MM.1S (cell line): ENCODE measurements around the gene PRR13.

Experiments
- DNase-seq: peaks from one replicate; pipeline ENCODE4 v3.0.0-alpha.2; 2015
- H2AFZ ChIP-seq: fragments of 300-600 bp; sonication (generic); 2 replicates; pipeline ENCODE4 v1.6.0; 2016; ENCODE audit warnings: antibody characterized with exemption, low read length
- H3F3A ChIP-seq: fragments of 300-600 bp; sonication (generic); 2 replicates; pipeline ENCODE4 v1.6.1; 2016; ENCODE audit warnings: mild to moderate bottlenecking, antibody characterized with exemption, low read length, moderate library complexity, mixed read lengths; ENCODE audit not compliant: insufficient read depth
- H3K27ac ChIP-seq: fragments of 300-600 bp; sonication (generic); 2 replicates; pipeline ENCODE4 v1.5.1; 2016; ENCODE audit warnings: mild to moderate bottlenecking, low read length
- H3K27me3 ChIP-seq: fragments of 300-600 bp; sonication (generic); replicated peaks from 2 replicates; pipeline ENCODE4 v1.6.0; 2016; ENCODE audit warnings: low read length; ENCODE audit not compliant: insufficient read depth
- H3K36me3 ChIP-seq: fragments of 300-600 bp; sonication (generic); replicated peaks from 2 replicates; pipeline ENCODE4 v1.6.1; 2016; ENCODE audit warnings: mild to moderate bottlenecking, low read length, mixed read lengths; ENCODE audit not compliant: insufficient read depth
- H3K4me1 ChIP-seq: fragments of 300-600 bp; sonication (generic); 2 replicates; pipeline ENCODE4 v1.6.1; 2016; ENCODE audit warnings: low read length, mixed read lengths
- H3K4me2 ChIP-seq: fragments of 300-600 bp; sonication (generic); 2 replicates; pipeline ENCODE4 v1.6.0; 2016; ENCODE audit warnings: low read depth, low read length
- H3K4me3 ChIP-seq: fragments of 300-600 bp; sonication (generic); 2 replicates; pipeline ENCODE4 v1.5.1; 2016; ENCODE audit warnings: low read length, mixed read lengths
- H3K79me2 ChIP-seq: fragments of 300-600 bp; sonication (generic); 2 replicates; pipeline ENCODE4 v1.6.1; 2016; ENCODE audit warnings: mixed run types, low read length, mixed read lengths
- H3K9ac ChIP-seq: fragments of 300-600 bp; sonication (generic); 2 replicates; pipeline ENCODE4 v1.6.1; 2016; ENCODE audit warnings: low read length, mixed read lengths
- H3K9me2 ChIP-seq: fragments of 300-600 bp; sonication (generic); replicated peaks from 2 replicates; pipeline ENCODE4 v1.6.1; 2016; ENCODE audit warnings: mild to moderate bottlenecking, low read length, mixed read lengths; ENCODE audit not compliant: insufficient read depth
- H3K9me3 ChIP-seq: fragments of 300-600 bp; sonication (generic); replicated peaks from 2 replicates; pipeline ENCODE4 v1.6.1; 2016; ENCODE audit warnings: mild to moderate bottlenecking, low read length, mixed read lengths; ENCODE audit not compliant: insufficient read depth
- H4K20me1 ChIP-seq: fragments of 300-600 bp; sonication (generic); 2 replicates; pipeline ENCODE4 v1.6.1; 2016; ENCODE audit warnings: mild to moderate bottlenecking, low read length, moderate library complexity, mixed read lengths; ENCODE audit not compliant: insufficient read depth
- EZH2 ChIP-seq: fragments of 300-600 bp; sonication (generic); optimal IDR thresholded peaks from 2 replicates; pipeline ENCODE3; 2017; ENCODE audit warnings: low read depth, mild to moderate bottlenecking, antibody characterized with exemption, low read length, mixed read lengths
- EZH2phosphoT487 ChIP-seq: fragments of 300-600 bp; sonication (generic); IDR thresholded peaks from 2 replicates; pipeline ENCODE4 v1.6.1; 2018; ENCODE audit warnings: antibody characterized with exemption, low read length
- TF ChIP-seq, protein P1 (sequence below): fragments of 300-600 bp; sonication (generic); IDR thresholded peaks from 2 replicates; pipeline ENCODE4 v1.5.1; 2016; ENCODE audit warnings: antibody characterized with exemption, low read length, mixed read lengths

Gene PRR13

DNA sequence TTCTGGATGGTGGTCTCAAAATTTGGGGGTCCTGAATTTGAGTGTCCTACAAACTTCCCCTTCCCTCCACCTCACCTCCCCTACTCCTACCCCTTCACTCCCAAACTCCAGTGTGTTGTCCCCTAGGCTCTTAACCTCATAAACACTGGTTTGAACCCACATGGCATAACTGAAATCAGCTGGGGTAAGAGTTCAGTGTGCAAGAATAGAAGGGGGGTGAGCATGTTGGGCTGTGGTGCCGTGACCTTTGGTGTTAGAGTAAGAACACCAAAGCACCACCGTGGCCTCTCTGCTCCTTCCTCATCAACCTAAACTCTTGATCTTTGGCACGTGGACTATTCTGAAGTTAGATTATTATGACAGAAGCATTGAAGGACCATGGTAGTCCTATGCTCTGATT is 21.4 kb downstream of the PRR13 start:
- Histone ChIP-seq H3K9me3 (no peaks in the 10 kb centered on the region), H3K27me3 (no peaks in the 10 kb centered on the region), H3K4me3 (peak overlapping the region; percentile 45), H2AFZ (no peak overlapping the region), H3K9me2 (no peaks in the 10 kb centered on the region), H3F3A (peaks cover 98% of the 10 kb centered on the region), H3K27ac (peak overlapping the region; percentile 94), H4K20me1 (no peaks in the 10 kb centered on the region; the same call in 1 of the 2 replicates), H3K36me3 (peaks cover 10% of the 10 kb centered on the region), H3K9ac (peak overlapping the region; percentile 65), H3K4me1 (peaks cover 82% of the 10 kb centered on the region), H3K79me2 (peaks cover 100% of the 10 kb centered on the region), H3K4me2 (peak overlapping the region; percentile 76)
- DNase-seq: peak; percentile 57
- no peak for TF ChIP-seq EZH2phosphoT487
- no peak for TF ChIP-seq EZH2
- TF ChIP-seq, protein P1, sequence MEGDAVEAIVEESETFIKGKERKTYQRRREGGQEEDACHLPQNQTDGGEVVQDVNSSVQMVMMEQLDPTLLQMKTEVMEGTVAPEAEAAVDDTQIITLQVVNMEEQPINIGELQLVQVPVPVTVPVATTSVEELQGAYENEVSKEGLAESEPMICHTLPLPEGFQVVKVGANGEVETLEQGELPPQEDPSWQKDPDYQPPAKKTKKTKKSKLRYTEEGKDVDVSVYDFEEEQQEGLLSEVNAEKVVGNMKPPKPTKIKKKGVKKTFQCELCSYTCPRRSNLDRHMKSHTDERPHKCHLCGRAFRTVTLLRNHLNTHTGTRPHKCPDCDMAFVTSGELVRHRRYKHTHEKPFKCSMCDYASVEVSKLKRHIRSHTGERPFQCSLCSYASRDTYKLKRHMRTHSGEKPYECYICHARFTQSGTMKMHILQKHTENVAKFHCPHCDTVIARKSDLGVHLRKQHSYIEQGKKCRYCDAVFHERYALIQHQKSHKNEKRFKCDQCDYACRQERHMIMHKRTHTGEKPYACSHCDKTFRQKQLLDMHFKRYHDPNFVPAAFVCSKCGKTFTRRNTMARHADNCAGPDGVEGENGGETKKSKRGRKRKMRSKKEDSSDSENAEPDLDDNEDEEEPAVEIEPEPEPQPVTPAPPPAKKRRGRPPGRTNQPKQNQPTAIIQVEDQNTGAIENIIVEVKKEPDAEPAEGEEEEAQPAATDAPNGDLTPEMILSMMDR: no peak

DNA sequence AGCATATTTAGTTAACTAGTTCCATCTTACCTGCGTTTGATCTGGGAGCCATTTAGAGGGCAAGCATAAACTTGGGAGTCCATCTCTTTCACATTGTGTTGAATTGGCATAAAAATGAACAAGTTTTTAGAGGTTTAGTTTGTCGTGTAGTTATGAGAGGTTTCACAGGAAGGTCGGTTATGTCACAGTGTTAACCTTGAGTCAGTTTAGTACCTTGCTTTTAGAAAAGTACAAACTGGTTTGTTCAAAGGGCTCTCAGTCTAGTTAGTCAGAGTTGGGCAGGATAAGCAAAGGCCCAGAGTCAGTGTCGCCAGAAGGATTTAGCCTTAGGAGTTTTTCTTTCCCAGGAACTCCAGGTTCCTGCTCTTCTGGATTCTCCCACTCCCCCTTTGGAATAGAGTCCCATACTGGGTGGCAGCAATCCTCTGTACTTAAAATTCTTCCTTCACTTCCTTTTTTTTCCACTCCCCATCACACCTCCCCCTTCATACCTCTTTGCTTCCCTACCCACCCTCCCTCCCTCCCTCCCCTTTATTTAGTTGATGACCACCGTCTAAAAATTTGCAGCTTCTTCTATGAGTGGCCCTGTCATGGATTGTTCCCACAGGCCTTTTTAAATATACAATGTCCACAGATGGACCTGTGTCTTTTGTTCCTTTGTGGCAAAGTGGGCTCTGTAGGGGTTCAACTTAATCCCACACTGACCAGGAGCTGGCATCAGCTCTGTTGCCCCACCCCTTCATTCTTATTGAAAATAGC is 22.4 kb downstream of the PRR13 start:
- Histone ChIP-seq H3K79me2 (peaks cover 100% of the 10 kb centered on the region), H3K9me2 (no peaks in the 10 kb centered on the region), H3K9ac (peak overlapping the region; percentile 65), H3F3A (peaks cover 99% of the 10 kb centered on the region), H3K4me2 (peak overlapping the region; percentile 76), H3K4me3 (peak overlapping the region; percentile 45; the same call in 1 of the 2 replicates), H3K9me3 (no peaks in the 10 kb centered on the region), H3K27me3 (no peaks in the 10 kb centered on the region), H3K4me1 (peaks cover 88% of the 10 kb centered on the region), H3K27ac (peak overlapping the region; percentile 94), H3K36me3 (peaks cover 14% of the 10 kb centered on the region), H4K20me1 (no peaks in the 10 kb centered on the region; the same call in 1 of the 2 replicates), H2AFZ (no peak overlapping the region)
- peak; percentile 51 for DNase-seq
- TF ChIP-seq, protein P1: no peak
- no peak for TF ChIP-seq EZH2
- TF ChIP-seq EZH2phosphoT487: no peak

DNA sequence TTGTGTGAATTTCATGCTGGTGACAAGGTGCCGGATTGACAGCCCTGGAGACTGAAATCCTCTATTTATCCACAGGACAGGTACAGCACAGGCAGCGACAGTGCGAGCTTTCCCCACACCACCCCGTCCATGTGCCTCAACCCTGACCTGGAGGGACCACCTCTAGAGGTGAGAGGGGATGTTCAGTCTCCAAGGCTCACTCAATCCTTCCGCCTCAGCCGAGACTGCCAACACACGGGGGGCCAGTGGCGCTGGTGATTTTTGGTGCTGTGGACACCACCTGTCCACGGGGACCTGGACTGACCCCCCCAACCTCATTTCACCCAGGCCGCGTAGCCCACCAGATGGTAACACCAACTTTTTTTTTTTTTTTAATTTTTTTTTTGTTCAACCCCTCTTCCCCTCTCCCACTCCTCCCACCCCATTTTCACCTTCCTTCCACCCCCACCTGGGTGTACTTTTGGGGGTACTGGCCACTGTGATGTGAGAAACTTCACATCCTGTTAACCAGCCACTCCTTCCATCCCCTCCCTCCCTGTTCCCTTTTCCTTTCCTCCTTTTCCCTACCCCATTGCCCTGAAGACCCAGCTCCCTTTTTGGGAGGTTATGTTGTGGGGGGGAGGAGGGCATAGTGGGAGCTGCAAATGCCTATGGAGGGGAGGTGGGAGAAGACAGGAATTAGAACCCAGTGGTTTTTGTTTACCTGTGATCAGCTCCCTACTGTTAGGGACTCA is 23.3 kb downstream of the PRR13 start:
- H3K9ac ChIP-seq: peak overlapping the region; percentile 58
- peak overlapping the region; percentile 61 for H3K4me2 ChIP-seq
- no peak overlapping the region for H2AFZ ChIP-seq
- H3K9me2 ChIP-seq: no peaks in the 10 kb centered on the region
- H3K27ac ChIP-seq: peak overlapping the region; percentile 94
- DNase-seq: peak; percentile 6
- peaks cover 99% of the 10 kb centered on the region for H3F3A ChIP-seq
- peaks cover 94% of the 10 kb centered on the region for H3K79me2 ChIP-seq
- peak overlapping the region; percentile 13; the same call in 1 of the 2 replicates for H3K4me3 ChIP-seq
- peaks cover 91% of the 10 kb centered on the region for H3K4me1 ChIP-seq
- no peak for TF ChIP-seq EZH2
- TF ChIP-seq, protein P1: no peak
- TF ChIP-seq EZH2phosphoT487: no peak
- H3K9me3 ChIP-seq: no peaks in the 10 kb centered on the region
- H3K27me3 ChIP-seq: no peaks in the 10 kb centered on the region
- peaks cover 14% of the 10 kb centered on the region for H3K36me3 ChIP-seq
- H4K20me1 ChIP-seq: no peaks in the 10 kb centered on the region; the same call in 1 of the 2 replicates
